ENCODE results near the gene SLC44A3. TPM values are rescaled to one million over a fixed set of nuclear protein-coding genes. Genes with fewer than 3 reads are reported as not detected.

SLC44A3 gene
- total RNA-seq, 1 donor from 2014 or later: 129 TPM

DNA sequence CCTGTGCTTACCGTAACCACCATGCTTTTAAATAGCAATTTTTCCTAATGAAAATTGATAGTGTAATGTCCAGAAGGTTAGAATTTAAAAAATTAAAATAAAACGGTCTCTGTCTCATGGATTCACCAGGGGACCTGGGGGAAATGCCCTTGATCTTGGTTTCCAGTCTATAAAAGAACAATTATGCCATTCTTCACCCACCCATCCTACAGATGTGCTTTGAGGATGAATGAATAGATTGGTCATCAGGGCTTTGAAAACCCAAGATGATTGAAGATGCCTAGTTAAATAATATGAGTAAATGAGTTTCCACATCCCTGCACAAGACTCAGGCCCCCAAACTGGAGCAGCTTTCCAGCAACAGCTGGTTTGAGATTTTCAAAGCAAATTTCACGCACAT is 68.0 kb downstream of the SLC44A3 start:
- H3K9me3 Mint-ChIP-seq (ENCODE audit: unreplicated experiment): peaks cover 3% of the 10 kb centered on the region
- DNase-seq: no peak

DNA sequence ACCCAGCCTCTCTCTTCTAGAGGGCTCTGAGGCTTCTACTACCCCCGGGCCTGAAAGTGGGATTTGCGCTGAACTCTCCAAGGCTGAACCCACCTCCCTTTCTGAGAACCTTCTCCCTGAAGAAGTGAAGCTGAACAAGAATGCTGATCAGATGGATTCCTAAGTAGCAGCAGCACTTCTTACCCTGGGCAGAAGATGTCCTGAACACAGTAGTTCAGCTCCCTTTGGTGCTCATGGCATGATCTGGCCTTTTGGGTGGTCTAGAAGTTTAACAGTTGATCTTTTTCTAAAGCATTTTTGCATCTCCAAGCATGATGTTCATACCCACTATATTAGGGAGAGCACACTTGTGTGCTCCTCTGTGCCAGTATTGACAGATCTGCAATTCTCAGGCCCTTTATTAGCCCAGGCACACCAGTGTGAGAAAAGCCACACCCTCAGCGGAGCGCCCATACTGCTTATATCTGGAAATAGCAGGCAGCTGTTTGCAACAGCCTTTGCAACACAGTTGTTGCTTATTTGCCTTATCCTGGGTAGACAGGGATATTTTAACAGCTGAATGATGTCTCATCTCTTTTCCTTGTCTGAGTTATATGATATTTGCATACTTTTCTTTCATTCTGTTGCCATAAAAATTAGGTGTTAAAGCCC is 72.6 kb downstream of the SLC44A3 start:
- peaks cover 2% of the 10 kb centered on the region for H3K4me1 Mint-ChIP-seq (ENCODE audit: low read depth, unreplicated experiment)
- TF ChIP-seq, protein P1, sequence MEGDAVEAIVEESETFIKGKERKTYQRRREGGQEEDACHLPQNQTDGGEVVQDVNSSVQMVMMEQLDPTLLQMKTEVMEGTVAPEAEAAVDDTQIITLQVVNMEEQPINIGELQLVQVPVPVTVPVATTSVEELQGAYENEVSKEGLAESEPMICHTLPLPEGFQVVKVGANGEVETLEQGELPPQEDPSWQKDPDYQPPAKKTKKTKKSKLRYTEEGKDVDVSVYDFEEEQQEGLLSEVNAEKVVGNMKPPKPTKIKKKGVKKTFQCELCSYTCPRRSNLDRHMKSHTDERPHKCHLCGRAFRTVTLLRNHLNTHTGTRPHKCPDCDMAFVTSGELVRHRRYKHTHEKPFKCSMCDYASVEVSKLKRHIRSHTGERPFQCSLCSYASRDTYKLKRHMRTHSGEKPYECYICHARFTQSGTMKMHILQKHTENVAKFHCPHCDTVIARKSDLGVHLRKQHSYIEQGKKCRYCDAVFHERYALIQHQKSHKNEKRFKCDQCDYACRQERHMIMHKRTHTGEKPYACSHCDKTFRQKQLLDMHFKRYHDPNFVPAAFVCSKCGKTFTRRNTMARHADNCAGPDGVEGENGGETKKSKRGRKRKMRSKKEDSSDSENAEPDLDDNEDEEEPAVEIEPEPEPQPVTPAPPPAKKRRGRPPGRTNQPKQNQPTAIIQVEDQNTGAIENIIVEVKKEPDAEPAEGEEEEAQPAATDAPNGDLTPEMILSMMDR (IDR thresholded peaks at IDR 0.05; ENCODE audit: partially characterized antibody, unreplicated experiment): no peak
- H3K27ac Mint-ChIP-seq (ENCODE audit: unreplicated experiment): no peak overlapping the region
- peaks cover 2% of the 10 kb centered on the region for H3K27me3 Mint-ChIP-seq (ENCODE audit: unreplicated experiment)
- no peak overlapping the region for H3K4me3 Mint-ChIP-seq (ENCODE audit: unreplicated experiment)
- peaks cover 3% of the 10 kb centered on the region for H3K9me3 Mint-ChIP-seq (ENCODE audit: unreplicated experiment)
- H3K36me3 Mint-ChIP-seq (ENCODE audit: unreplicated experiment): no peaks in the 10 kb centered on the region
- no peak for DNase-seq

More for the DNA sequence above, 68.0 kb downstream of the SLC44A3 start:
- TF ChIP-seq, protein P1 (IDR thresholded peaks at IDR 0.05; ENCODE audit: partially characterized antibody, unreplicated experiment): no peak
- no peaks in the 10 kb centered on the region for H3K27me3 Mint-ChIP-seq (ENCODE audit: unreplicated experiment)
- no peak overlapping the region for H3K4me3 Mint-ChIP-seq (ENCODE audit: unreplicated experiment)
- no peaks in the 10 kb centered on the region for H3K36me3 Mint-ChIP-seq (ENCODE audit: unreplicated experiment)
- H3K4me1 Mint-ChIP-seq (ENCODE audit: low read depth, unreplicated experiment): peaks cover 2% of the 10 kb centered on the region
- no peak overlapping the region for H3K27ac Mint-ChIP-seq (ENCODE audit: unreplicated experiment)

DNA sequence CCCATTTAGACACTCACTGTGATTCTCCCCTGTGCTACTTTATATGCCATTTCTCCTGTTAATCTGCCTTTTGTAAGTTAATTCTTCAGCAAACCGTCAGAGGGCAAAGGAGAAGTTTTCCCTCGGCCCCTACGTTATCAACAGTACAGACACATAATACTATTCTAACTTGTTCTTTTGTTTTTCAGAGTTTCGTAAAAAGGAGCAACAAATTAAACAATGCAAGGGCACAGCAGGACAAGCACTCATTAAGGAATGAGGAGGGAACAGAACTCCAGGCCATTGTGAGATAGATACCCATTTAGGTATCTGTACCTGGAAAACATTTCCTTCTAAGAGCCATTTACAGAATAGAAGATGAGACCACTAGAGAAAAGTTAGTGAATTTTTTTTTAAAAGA is 74.5 kb downstream of the SLC44A3 start:
- no peak overlapping the region for H3K27ac Mint-ChIP-seq (ENCODE audit: unreplicated experiment)
- peaks cover 3% of the 10 kb centered on the region for H3K9me3 Mint-ChIP-seq (ENCODE audit: unreplicated experiment)
- H3K36me3 Mint-ChIP-seq (ENCODE audit: unreplicated experiment): no peaks in the 10 kb centered on the region
- peaks cover 2% of the 10 kb centered on the region for H3K27me3 Mint-ChIP-seq (ENCODE audit: unreplicated experiment)
- H3K4me3 Mint-ChIP-seq (ENCODE audit: unreplicated experiment): no peak overlapping the region
- peaks cover 3% of the 10 kb centered on the region for H3K4me1 Mint-ChIP-seq (ENCODE audit: low read depth, unreplicated experiment)
- TF ChIP-seq, protein P1 (IDR thresholded peaks at IDR 0.05; ENCODE audit: partially characterized antibody, unreplicated experiment): no peak
- DNase-seq: no peak

DNA sequence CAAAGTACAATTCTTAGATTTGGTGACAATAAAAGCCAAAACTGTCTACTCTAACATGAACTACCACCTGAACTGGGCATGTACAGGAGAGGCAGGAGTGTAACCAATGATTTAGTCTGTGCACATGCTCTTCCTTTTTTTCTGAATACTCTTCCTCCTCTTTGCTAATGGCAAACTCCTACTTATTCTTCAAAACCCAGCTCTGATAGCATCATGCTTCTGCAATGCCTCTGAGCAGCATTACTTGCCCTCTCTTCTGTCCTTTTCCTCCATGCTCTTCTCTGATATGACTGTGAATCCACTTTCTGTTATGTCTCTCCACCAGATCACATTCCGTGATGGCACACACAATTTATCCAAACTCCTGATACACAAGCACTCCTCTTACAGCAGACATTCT is 75.4 kb downstream of the SLC44A3 start:
- Mint-ChIP-seq H3K4me1 (ENCODE audit: low read depth, unreplicated experiment) (peaks cover 3% of the 10 kb centered on the region), H3K9me3 (ENCODE audit: unreplicated experiment) (peaks cover 6% of the 10 kb centered on the region), H3K4me3 (ENCODE audit: unreplicated experiment) (no peak overlapping the region), H3K27me3 (ENCODE audit: unreplicated experiment) (peaks cover 2% of the 10 kb centered on the region), H3K27ac (ENCODE audit: unreplicated experiment) (peak overlapping the region; percentile 1), H3K36me3 (ENCODE audit: unreplicated experiment) (no peaks in the 10 kb centered on the region)
- TF ChIP-seq, protein P1 (IDR thresholded peaks at IDR 0.05; ENCODE audit: partially characterized antibody, unreplicated experiment): no peak
- no peak for DNase-seq

DNA sequence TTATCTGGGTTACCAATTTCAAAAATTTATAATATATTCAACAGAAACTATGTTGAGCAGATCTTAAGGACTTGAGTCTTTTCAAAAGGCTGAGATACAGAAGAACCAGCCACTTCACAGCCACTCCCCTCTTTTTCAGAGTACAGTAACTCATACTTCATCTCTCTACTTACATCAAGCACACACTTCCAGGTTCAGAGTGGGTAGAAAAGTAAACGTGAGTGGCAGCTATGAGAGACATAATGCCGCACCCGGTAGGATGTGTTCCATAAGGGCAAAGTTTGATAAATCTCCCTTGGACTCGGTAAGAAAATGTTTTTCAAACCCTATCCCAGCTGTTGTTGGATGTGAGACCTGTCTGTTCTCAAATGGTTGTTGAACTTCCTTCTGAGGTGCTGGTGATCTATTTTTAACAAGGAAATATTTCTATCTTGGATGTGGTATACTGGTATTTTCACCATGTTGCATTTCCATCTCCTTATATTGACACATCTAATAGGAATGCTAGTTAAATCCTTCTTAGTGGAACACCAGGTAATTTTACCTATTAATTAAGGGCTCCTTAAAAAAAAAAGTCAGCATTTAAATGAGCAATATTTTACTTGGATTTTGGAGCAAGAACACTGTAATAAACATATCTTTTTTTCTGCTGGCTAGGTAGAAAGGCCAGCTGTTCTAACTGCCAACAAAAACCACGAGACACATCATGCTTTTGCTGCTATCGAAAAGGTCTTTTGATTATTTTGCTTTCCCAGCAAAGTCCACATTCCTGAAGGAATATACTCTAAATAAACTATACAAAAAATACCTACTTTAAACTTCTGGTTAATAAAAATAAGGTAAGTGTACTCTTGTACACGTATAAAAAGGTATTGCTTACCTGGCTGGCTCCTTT is 78.6 kb downstream of the SLC44A3 start:
- no peak overlapping the region for H3K4me3 Mint-ChIP-seq (ENCODE audit: unreplicated experiment)
- peaks cover 7% of the 10 kb centered on the region for H3K4me1 Mint-ChIP-seq (ENCODE audit: low read depth, unreplicated experiment)
- peaks cover 2% of the 10 kb centered on the region for H3K27me3 Mint-ChIP-seq (ENCODE audit: unreplicated experiment)
- peaks cover 6% of the 10 kb centered on the region for H3K9me3 Mint-ChIP-seq (ENCODE audit: unreplicated experiment)
- DNase-seq: no peak
- TF ChIP-seq, protein P1 (IDR thresholded peaks at IDR 0.05; ENCODE audit: partially characterized antibody, unreplicated experiment): no peak
- H3K36me3 Mint-ChIP-seq (ENCODE audit: unreplicated experiment): no peaks in the 10 kb centered on the region
- no peak overlapping the region for H3K27ac Mint-ChIP-seq (ENCODE audit: unreplicated experiment)
